HEK293 (cell line): ENCODE measurements around the gene PPEF2.

Experiments
- CTCF ChIA-PET: fragments of 350-600 bp; formaldehyde crosslinking; extraction: SDS; loops from one replicate; lab custom pipeline; 2021; ENCODE audit warnings: antibody characterized with exemption; lab: Yijun Ruan, JAX
- POLR2A ChIA-PET: fragments of 300-600 bp; formaldehyde crosslinking; extraction: SDS; loops from one replicate; lab custom pipeline; 2020; ENCODE audit warnings: antibody characterized with exemption, inconsistent platforms; lab: Yijun Ruan, JAX
- H3K27ac ChIP-seq: fragments of 200-500 bp; sonication (Bioruptor generic); 2 replicates; pipeline ENCODE4 v1.5.1; 2014; ENCODE audit warnings: low read depth, low read length, control low read depth, inconsistent platforms; ENCODE audit errors: extremely low read depth
- H3K36me3 ChIP-seq, 2 experiments: fragments of 200-500 bp in 1 of 2; sonication (Bioruptor generic) in 1 of 2; 1 replicate in 1 of 2; 2 replicates in 1 of 2; pipeline ENCODE4 v1.5.1; 2014 to 2017; ENCODE audit warnings: inconsistent platforms in 2 of 2, low read length in 2 of 2; ENCODE audit not compliant: control insufficient read depth in 2 of 2, insufficient read depth in 1 of 2
- H3K4me1 ChIP-seq: fragments of 200-500 bp; sonication (Bioruptor generic); 2 replicates; pipeline ENCODE4 v1.5.1; 2014; ENCODE audit warnings: mild to moderate bottlenecking, low read length, inconsistent platforms; ENCODE audit not compliant: control insufficient read depth, insufficient read depth
- H3K4me3 ChIP-seq: 2 replicates; pipeline ENCODE4 v1.5.1; 2011; ENCODE audit warnings: low read depth, mild to moderate bottlenecking, control low read depth, low read length, moderate library complexity
- H3K9me3 ChIP-seq: fragments of 200-500 bp; sonication (Bioruptor generic); 2 replicates; pipeline ENCODE4 v1.5.1; 2014; ENCODE audit warnings: low read depth, low read length, inconsistent platforms; ENCODE audit not compliant: control insufficient read depth, insufficient read depth
- BCL11B ChIP-seq: fragments of 450-650 bp; formaldehyde crosslinking; IDR thresholded peaks from 2 replicates; pipeline ENCODE4 v1.5.1; 2016; ENCODE audit warnings: low read depth, missing biosample characterization, missing genetic modification characterization
- KLF1 ChIP-seq: fragments of 450-650 bp; formaldehyde crosslinking; IDR thresholded peaks from 2 replicates; pipeline ENCODE4 v1.5.1; 2016; ENCODE audit warnings: missing biosample characterization, missing genetic modification characterization
- ZBTB17 ChIP-seq: fragments of 450-650 bp; formaldehyde crosslinking; IDR thresholded peaks from 2 replicates; pipeline ENCODE4 v1.5.1; 2016; ENCODE audit warnings: missing biosample characterization, missing genetic modification characterization
- ZBTB21 ChIP-seq: fragments of 450-650 bp; formaldehyde crosslinking; IDR thresholded peaks from 2 replicates; pipeline ENCODE4 v1.5.1; 2017; ENCODE audit warnings: missing biosample characterization, missing genetic modification characterization
- ZBTB48 ChIP-seq: fragments of 450-650 bp; formaldehyde crosslinking; IDR thresholded peaks from 2 replicates; pipeline ENCODE4 v1.5.1; 2016; ENCODE audit warnings: missing biosample characterization, missing genetic modification characterization
- ZFP69B ChIP-seq: fragments of 450-650 bp; formaldehyde crosslinking; IDR thresholded peaks from 2 replicates; pipeline ENCODE4 v1.5.1; 2016; ENCODE audit warnings: missing biosample characterization, missing genetic modification characterization
- ZNF155 ChIP-seq: fragments of 450-650 bp; formaldehyde crosslinking; IDR thresholded peaks from 2 replicates; pipeline ENCODE4 v1.5.1; 2016; ENCODE audit warnings: missing biosample characterization, missing genetic modification characterization
- ZNF404 ChIP-seq: fragments of 450-650 bp; formaldehyde crosslinking; IDR thresholded peaks from 2 replicates; pipeline ENCODE4 v1.5.1; 2017; ENCODE audit warnings: missing biosample characterization, missing genetic modification characterization
- ZNF433 ChIP-seq: fragments of 450-650 bp; formaldehyde crosslinking; IDR thresholded peaks from 2 replicates; pipeline ENCODE4 v1.5.1; 2016; ENCODE audit warnings: missing biosample characterization, missing genetic modification characterization, low read depth
- ZNF530 ChIP-seq: fragments of 450-650 bp; formaldehyde crosslinking; IDR thresholded peaks from 2 replicates; pipeline ENCODE4 v1.5.1; 2016; ENCODE audit warnings: low read depth, missing biosample characterization, missing genetic modification characterization
- ZNF561 ChIP-seq: fragments of 450-650 bp; IDR thresholded peaks from 2 replicates; pipeline ENCODE4 v1.5.1; 2018; ENCODE audit warnings: missing biosample characterization, missing genetic modification characterization, borderline replicate concordance
- ZSCAN16 ChIP-seq: fragments of 450-650 bp; formaldehyde crosslinking; IDR thresholded peaks from 2 replicates; pipeline ENCODE4 v1.5.1; 2016; ENCODE audit warnings: missing biosample characterization, missing genetic modification characterization
- ZSCAN30 ChIP-seq: fragments of 450-650 bp; IDR thresholded peaks from 2 replicates; pipeline ENCODE4 v1.5.1; 2018; ENCODE audit warnings: missing biosample characterization, mild to moderate bottlenecking, missing genetic modification characterization, moderate library complexity
- TF ChIP-seq, protein P1 (sequence below): fragments of 450-650 bp; formaldehyde crosslinking; conservative IDR thresholded peaks from 2 replicates; pipeline ENCODE4 v1.5.1; 2016; ENCODE audit warnings: low read depth, missing biosample characterization, missing genetic modification characterization
- TF ChIP-seq, protein P2 (sequence below): fragments of 450-650 bp; formaldehyde crosslinking; IDR thresholded peaks from 2 replicates; pipeline ENCODE4 v1.5.1; 2016; ENCODE audit warnings: missing biosample characterization, missing genetic modification characterization
- TF ChIP-seq, protein P3 (sequence below): fragments of 450-650 bp; formaldehyde crosslinking; IDR thresholded peaks from 2 replicates; pipeline ENCODE4 v1.5.1; 2016; ENCODE audit warnings: missing biosample characterization, missing genetic modification characterization
- TF ChIP-seq, protein P4 (sequence below): fragments of 450-650 bp; formaldehyde crosslinking; IDR thresholded peaks from 2 replicates; pipeline ENCODE4 v1.5.1; 2017; ENCODE audit warnings: missing biosample characterization, missing genetic modification characterization

The PPEF2 gene

DNA sequence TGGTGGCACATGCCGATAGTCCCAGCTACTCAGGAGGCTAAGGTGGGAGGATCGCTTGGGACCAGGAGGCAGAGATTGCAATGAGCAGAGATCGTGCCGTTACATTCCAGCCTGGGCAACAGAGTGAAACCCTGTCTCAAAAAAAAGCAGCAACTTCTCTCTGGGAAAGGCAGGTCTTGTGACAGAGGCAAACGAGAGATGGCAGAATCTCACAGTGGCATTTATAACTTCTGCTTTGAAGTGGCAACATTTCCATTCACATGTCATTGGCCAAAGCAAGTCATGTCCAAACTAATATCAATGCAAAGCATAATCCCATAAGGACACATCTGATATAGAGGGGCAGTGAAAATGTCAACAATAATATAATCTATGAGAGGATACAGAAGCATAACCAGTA lies 79.8 kb downstream of the PPEF2 start (continued):
- TF ChIP-seq, protein P1, sequence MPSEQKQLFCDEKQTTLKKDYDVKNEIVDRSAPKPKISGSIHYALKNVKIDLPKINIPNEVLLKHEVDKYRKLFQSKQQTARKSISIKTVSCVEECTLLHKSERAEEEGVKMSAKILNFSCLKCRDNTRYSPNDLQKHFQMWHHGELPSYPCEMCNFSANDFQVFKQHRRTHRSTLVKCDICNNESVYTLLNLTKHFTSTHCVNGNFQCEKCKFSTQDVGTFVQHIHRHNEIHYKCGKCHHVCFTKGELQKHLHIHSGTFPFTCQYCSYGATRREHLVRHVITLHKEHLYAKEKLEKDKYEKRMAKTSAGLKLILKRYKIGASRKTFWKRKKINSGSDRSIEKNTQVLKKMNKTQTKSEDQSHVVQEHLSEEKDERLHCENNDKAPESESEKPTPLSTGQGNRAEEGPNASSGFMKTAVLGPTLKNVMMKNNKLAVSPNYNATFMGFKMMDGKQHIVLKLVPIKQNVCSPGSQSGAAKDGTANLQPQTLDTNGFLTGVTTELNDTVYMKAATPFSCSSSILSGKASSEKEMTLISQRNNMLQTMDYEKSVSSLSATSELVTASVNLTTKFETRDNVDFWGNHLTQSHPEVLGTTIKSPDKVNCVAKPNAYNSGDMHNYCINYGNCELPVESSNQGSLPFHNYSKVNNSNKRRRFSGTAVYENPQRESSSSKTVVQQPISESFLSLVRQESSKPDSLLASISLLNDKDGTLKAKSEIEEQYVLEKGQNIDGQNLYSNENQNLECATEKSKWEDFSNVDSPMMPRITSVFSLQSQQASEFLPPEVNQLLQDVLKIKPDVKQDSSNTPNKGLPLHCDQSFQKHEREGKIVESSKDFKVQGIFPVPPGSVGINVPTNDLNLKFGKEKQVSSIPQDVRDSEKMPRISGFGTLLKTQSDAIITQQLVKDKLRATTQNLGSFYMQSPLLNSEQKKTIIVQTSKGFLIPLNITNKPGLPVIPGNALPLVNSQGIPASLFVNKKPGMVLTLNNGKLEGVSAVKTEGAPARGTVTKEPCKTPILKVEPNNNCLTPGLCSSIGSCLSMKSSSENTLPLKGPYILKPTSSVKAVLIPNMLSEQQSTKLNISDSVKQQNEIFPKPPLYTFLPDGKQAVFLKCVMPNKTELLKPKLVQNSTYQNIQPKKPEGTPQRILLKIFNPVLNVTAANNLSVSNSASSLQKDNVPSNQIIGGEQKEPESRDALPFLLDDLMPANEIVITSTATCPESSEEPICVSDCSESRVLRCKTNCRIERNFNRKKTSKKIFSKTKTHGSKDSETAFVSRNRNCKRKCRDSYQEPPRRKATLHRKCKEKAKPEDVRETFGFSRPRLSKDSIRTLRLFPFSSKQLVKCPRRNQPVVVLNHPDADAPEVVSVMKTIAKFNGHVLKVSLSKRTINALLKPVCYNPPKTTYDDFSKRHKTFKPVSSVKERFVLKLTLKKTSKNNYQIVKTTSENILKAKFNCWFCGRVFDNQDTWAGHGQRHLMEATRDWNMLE, result no peak
- TF ChIP-seq, all 188 proteins: peak for 0

DNA sequence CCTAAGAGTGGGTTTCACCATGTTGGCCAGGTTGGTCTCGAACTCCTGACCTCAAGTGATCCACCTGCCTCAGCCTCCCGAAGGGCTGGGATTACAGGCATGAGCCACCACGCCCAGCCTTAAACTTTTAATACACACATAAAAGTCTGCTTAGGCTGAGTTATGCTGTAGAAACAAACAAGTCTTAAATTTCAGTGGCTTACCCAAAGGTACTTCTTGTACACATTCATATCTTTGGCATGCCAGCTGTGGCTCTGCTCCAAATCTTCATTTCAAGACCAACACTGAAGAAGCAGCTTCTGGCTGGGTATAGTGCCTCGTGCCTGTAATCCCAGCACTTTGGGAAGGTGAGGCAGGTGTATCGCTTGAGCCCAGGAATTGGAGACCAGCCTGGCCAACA lies 80.3 kb downstream of the PPEF2 start:
- Histone ChIP-seq H3K4me1 (no peaks in the 10 kb centered on the region), H3K36me3 (no peaks in the 10 kb centered on the region), H3K27ac (no peak overlapping the region), H3K9me3 (no peaks in the 10 kb centered on the region), H3K4me3 (no peak overlapping the region)
- POLR2A ChIA-PET, result no interaction called here
- TF ChIP-seq ZBTB48 (tag by site-specific recombination), result no peak
- no peak for TF ChIP-seq ZBTB17 (tag by site-specific recombination)
- TF ChIP-seq, protein P2, sequence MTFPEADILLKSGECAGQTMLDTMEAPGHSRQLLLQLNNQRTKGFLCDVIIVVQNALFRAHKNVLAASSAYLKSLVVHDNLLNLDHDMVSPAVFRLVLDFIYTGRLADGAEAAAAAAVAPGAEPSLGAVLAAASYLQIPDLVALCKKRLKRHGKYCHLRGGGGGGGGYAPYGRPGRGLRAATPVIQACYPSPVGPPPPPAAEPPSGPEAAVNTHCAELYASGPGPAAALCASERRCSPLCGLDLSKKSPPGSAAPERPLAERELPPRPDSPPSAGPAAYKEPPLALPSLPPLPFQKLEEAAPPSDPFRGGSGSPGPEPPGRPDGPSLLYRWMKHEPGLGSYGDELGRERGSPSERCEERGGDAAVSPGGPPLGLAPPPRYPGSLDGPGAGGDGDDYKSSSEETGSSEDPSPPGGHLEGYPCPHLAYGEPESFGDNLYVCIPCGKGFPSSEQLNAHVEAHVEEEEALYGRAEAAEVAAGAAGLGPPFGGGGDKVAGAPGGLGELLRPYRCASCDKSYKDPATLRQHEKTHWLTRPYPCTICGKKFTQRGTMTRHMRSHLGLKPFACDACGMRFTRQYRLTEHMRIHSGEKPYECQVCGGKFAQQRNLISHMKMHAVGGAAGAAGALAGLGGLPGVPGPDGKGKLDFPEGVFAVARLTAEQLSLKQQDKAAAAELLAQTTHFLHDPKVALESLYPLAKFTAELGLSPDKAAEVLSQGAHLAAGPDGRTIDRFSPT (tag by site-specific recombination), result no peak
- TF ChIP-seq BCL11B (tag by site-specific recombination), result no peak
- TF ChIP-seq KLF1, result no peak
- no peak for TF ChIP-seq ZSCAN30 (tag by site-specific recombination)
- no peak for TF ChIP-seq ZNF155 (tag by site-specific recombination)
- no peak for TF ChIP-seq ZSCAN16
- no peak for TF ChIP-seq ZNF433 (tag by site-specific recombination)
- no peak for TF ChIP-seq ZNF404 (tag by site-specific recombination)
- TF ChIP-seq, protein P3, sequence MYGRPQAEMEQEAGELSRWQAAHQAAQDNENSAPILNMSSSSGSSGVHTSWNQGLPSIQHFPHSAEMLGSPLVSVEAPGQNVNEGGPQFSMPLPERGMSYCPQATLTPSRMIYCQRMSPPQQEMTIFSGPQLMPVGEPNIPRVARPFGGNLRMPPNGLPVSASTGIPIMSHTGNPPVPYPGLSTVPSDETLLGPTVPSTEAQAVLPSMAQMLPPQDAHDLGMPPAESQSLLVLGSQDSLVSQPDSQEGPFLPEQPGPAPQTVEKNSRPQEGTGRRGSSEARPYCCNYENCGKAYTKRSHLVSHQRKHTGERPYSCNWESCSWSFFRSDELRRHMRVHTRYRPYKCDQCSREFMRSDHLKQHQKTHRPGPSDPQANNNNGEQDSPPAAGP (tag by site-specific recombination), result no peak
- TF ChIP-seq, protein P4, sequence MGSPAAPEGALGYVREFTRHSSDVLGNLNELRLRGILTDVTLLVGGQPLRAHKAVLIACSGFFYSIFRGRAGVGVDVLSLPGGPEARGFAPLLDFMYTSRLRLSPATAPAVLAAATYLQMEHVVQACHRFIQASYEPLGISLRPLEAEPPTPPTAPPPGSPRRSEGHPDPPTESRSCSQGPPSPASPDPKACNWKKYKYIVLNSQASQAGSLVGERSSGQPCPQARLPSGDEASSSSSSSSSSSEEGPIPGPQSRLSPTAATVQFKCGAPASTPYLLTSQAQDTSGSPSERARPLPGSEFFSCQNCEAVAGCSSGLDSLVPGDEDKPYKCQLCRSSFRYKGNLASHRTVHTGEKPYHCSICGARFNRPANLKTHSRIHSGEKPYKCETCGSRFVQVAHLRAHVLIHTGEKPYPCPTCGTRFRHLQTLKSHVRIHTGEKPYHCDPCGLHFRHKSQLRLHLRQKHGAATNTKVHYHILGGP (tag by site-specific recombination), result no peak
- no peak for TF ChIP-seq ZNF530
- no peak for TF ChIP-seq ZBTB21 (tag by site-specific recombination)
- TF ChIP-seq ZNF561, result no peak
- no peak for TF ChIP-seq ZFP69B (tag by site-specific recombination)
- CTCF ChIA-PET, result no interaction called here
